IPS-15b (cell line): ENCODE measurements around the gene WDR81.
"Not testable (repeated sequence)": the region's sequence is repeated elsewhere in the genome, so short reads cannot be mapped to it uniquely, and the experiment has no call there.

Experiments
- H3K27me3 ChIP-seq: one replicate; pipeline ENCODE4 v1.6.1; 2013; ENCODE audit warnings: low read length; ENCODE audit not compliant: control insufficient read depth, insufficient read depth
- H3K36me3 ChIP-seq: one replicate; pipeline ENCODE4 v1.6.1; 2013; ENCODE audit warnings: low read length; ENCODE audit not compliant: control insufficient read depth, insufficient read depth
- H3K4me1 ChIP-seq: one replicate; pipeline ENCODE4 v1.6.1; 2013; ENCODE audit warnings: mild to moderate bottlenecking, low read length; ENCODE audit not compliant: control insufficient read depth, insufficient read depth
- H3K4me3 ChIP-seq: one replicate; pipeline ENCODE4 v1.5.1; 2013; ENCODE audit warnings: low read depth, low read length
- H3K9ac ChIP-seq: one replicate; pipeline ENCODE4 v1.6.1; 2013; ENCODE audit warnings: low read depth, mild to moderate bottlenecking, low read length
- H3K9me3 ChIP-seq: one replicate; pipeline ENCODE4 v1.6.1; 2013; ENCODE audit warnings: mild to moderate bottlenecking, low read length; ENCODE audit not compliant: control insufficient read depth, insufficient read depth

The WDR81 gene

GRCh38 chr17:1735834-1736347 lies 11.4 kb downstream of the WDR81 start:
- Histone ChIP-seq H3K4me3 (no peak overlapping the region), H3K27me3 (no peaks in the 10 kb centered on the region), H3K36me3 (peaks cover 3% of the 10 kb centered on the region), H3K9ac (no peak overlapping the region), H3K9me3 (no peaks in the 10 kb centered on the region), H3K4me1 (peaks cover 3% of the 10 kb centered on the region)

GRCh38 chr17:1736348-1737281 lies 12.1 kb downstream of the WDR81 start:
- no peaks in the 10 kb centered on the region for H3K9me3 ChIP-seq

GRCh38 chr17:1737531-1738291 lies 13.2 kb downstream of the WDR81 start:
- H3K4me1 ChIP-seq: peaks cover 3% of the 10 kb centered on the region
- H3K27me3 ChIP-seq: no peaks in the 10 kb centered on the region
- no peak overlapping the region for H3K4me3 ChIP-seq
- H3K9me3 ChIP-seq: no peaks in the 10 kb centered on the region
- H3K36me3 ChIP-seq: peaks cover 3% of the 10 kb centered on the region
- H3K9ac ChIP-seq: no peak overlapping the region

More at GRCh38 chr17:1736348-1737281, 12.1 kb downstream of the WDR81 start:
- Histone ChIP-seq H3K4me1 (peaks cover 3% of the 10 kb centered on the region), H3K36me3 (peaks cover 3% of the 10 kb centered on the region), H3K27me3 (no peaks in the 10 kb centered on the region), H3K4me3 (no peak overlapping the region), H3K9ac (no peak overlapping the region)

DNA sequence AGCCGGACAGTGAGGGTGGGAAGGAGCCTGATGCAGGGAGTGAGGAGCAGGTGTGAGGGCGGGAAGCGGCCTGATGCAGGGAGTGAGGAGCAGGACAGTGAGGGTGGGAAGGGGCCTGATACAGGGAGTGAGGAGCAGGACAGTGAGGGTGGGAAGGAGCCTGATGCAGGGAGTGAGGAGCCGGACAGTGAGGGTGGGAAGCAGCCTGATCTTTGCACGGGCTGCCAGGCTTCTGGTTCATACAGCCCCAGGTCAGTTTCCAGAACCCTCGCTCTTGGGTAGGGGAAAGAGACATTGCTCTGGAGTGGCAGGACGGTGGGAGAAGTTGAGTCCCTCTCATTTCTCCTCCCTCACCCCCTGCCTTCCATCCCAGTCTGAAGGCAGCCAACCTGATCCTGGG lies 17.4 kb downstream of the WDR81 start:
- H3K4me1 ChIP-seq, H3K9me3 ChIP-seq, H3K9ac ChIP-seq, H3K27me3 ChIP-seq, H3K36me3 ChIP-seq, H3K4me3 ChIP-seq: not testable (repeated sequence)

GRCh38 chr17:1742371-1743087 lies 18.0 kb downstream of the WDR81 start, which contains the start of gene SERPINF2:
Gene SERPINF2, plus strand, starts transcription at chr17:1742871. Its CDS starts 2,125 bp downstream, at chr17:1744996.
- no peaks in the 10 kb centered on the region for H3K27me3 ChIP-seq
- H3K4me3 ChIP-seq: no peak within 1 kb of the TSS
- H3K9ac ChIP-seq: no peak within 1 kb of the TSS
- no peaks in the 10 kb centered on the region for H3K36me3 ChIP-seq
- H3K9me3 ChIP-seq: no peaks in the 10 kb centered on the region
- no peaks in the 10 kb centered on the region for H3K4me1 ChIP-seq

GRCh38 chr17:1743088-1743439 lies 18.6 kb downstream of the WDR81 start:
- Histone ChIP-seq H3K9ac (no peak overlapping the region), H3K9me3 (no peaks in the 10 kb centered on the region), H3K27me3 (no peaks in the 10 kb centered on the region), H3K4me3 (no peak overlapping the region), H3K4me1 (no peaks in the 10 kb centered on the region), H3K36me3 (no peaks in the 10 kb centered on the region)

- Histone ChIP-seq H3K4me3 (no peak overlapping the region), H3K4me1 (no peaks in the 10 kb centered on the region), H3K36me3 (no peaks in the 10 kb centered on the region), H3K9ac (no peak overlapping the region), H3K27me3 (no peaks in the 10 kb centered on the region), H3K9me3 (no peaks in the 10 kb centered on the region)
Measured at GRCh38 chr17:1744551-1745512, 20.3 kb downstream of the WDR81 start.

DNA sequence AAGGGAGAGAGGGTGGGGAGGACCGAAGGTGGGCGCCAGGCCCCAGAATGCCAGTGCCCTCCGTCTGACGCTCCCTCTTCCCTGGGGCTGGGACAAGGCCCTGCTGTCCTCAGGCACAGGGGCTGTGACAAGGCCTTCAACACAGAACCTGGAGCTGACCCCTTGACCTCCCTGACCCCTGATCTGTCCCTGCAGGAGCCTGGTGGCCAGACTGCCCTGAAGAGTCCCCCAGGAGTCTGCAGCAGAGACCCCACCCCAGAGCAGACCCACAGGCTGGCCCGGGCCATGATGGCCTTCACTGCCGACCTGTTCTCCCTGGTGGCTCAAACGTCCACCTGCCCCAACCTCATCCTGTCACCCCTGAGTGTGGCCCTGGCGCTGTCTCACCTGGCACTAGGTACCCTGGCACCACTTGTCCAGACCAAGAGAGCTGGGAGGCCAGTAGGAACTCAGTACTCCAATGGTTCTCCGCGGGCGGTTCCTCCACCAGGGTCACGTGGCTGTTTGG lies 21.1 kb downstream of the WDR81 start:
- H3K27me3 ChIP-seq: no peaks in the 10 kb centered on the region
- H3K36me3 ChIP-seq: no peaks in the 10 kb centered on the region
- no peaks in the 10 kb centered on the region for H3K4me1 ChIP-seq
- H3K9ac ChIP-seq: no peak overlapping the region
- no peaks in the 10 kb centered on the region for H3K9me3 ChIP-seq
- H3K4me3 ChIP-seq: no peak overlapping the region

DNA sequence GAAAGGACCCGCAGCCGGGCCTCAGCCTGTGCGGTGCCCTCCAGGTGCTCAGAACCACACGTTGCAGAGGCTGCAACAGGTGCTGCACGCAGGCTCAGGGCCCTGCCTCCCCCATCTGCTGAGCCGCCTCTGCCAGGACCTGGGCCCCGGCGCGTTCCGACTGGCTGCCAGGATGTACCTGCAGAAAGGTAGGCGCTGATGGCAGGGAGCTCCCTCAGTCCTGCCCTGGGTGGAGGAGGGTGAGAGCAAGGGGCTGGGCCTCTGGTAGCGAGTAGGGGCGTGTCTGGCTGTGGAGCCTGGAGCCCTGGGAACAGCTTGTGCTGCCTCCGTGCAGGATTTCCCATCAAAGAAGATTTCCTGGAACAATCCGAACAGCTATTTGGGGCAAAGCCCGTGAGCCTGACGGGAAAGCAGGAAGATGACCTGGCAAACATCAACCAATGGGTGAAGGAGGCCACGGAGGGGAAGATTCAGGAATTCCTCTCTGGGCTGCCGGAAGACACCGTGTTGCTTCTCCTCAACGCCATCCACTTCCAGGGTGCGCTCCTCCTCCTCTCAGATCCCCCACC lies 22.6 kb downstream of the WDR81 start:
- Histone ChIP-seq H3K4me1 (no peaks in the 10 kb centered on the region), H3K27me3 (no peaks in the 10 kb centered on the region), H3K4me3 (no peak overlapping the region), H3K9ac (no peak overlapping the region), H3K9me3 (no peaks in the 10 kb centered on the region), H3K36me3 (no peaks in the 10 kb centered on the region)

DNA sequence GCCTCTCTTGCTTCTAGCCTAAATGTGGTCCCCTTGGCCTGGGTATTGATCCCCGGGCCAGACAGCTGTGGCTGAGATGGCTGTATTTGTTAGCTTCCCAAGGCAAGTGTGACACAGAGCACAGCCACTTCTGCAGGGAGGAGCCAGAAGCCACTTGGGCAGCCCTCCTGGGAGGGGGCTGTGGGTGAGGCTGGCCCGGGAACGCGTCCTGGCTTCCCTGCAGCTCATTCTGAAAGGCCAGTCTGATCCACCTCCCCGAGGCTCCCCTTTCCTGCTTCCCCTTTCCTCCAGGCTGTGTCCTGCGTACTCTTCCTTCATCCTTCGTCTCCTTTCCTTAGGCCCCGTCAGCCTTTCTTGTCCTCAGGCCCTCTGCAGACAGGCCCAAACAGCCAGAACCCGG lies 26.1 kb downstream of the WDR81 start:
- H3K4me1 ChIP-seq: no peaks in the 10 kb centered on the region
- H3K36me3 ChIP-seq: no peaks in the 10 kb centered on the region
- no peak overlapping the region for H3K9ac ChIP-seq
- H3K9me3 ChIP-seq: no peaks in the 10 kb centered on the region
- H3K27me3 ChIP-seq: no peaks in the 10 kb centered on the region
- H3K4me3 ChIP-seq: no peak overlapping the region
